ENCODE results near the gene SREBF2. TPM values are rescaled to one million over a fixed set of nuclear protein-coding genes. Genes with fewer than 3 reads are reported as not detected.

The SREBF2 gene
- total and polyA plus RNA-seq, 2 donors (not counting 3 experiments of a cell fraction or from before 2014, with no cell fraction given) = 101 to 136 TPM

- POLR2A ChIA-PET = no interaction called here
- intact Hi-C loops (cut with micrococcal nuclease) = no loop called here
- no peaks in the 10 kb centered on the region for H3K9me3 ChIP-seq (replicated peaks; ENCODE audit: control insufficient read depth, insufficient read depth, low read length)
Observed at GRCh38 chr22:41888627-41889200, 55.8 kb downstream of the SREBF2 start.

More at GRCh38 chr22:41888627-41889200, 55.8 kb downstream of the SREBF2 start:
- Histone ChIP-seq H2AFZ (ENCODE audit: low read depth, low read length) (no peak overlapping the region), H4K20me1 (replicated peaks; ENCODE audit: control insufficient read depth, extremely low read depth, insufficient read depth, low read length) (no peaks in the 10 kb centered on the region), H3K4me3 (replicated peaks in 1 of 3; ENCODE audit: insufficient read depth in 1 of 3, low read depth in 1 of 3, low read length in 3 of 3) (no peak overlapping the region), H3K79me2 (ENCODE audit: control insufficient read depth, insufficient read depth, low read length) (no peaks in the 10 kb centered on the region), H3K27ac (ENCODE audit: insufficient read depth, low read depth, low read length) (no peak overlapping the region), H3K9me1 (replicated peaks; ENCODE audit: control insufficient read depth, extremely low read depth, insufficient read depth, low read length) (no peaks in the 10 kb centered on the region), H3K4me1 (ENCODE audit: control insufficient read depth, extremely low read depth, insufficient read depth, low read length) (no peaks in the 10 kb centered on the region), H3K36me3 (ENCODE audit: control insufficient read depth in 2 of 2, extremely low read depth in 1 of 2, insufficient read depth in 2 of 2, low read length in 2 of 2) (peaks cover 41 to 42% of the 10 kb centered on the region in 2 experiments), H3K9ac (replicated peaks; ENCODE audit: extremely low read depth, insufficient read depth, low read length) (no peak overlapping the region), H3K4me2 (ENCODE audit: insufficient read depth, low read length) (no peak overlapping the region), H3K27me3 (ENCODE audit: control insufficient read depth in 2 of 2, insufficient read depth in 2 of 2, low read length in 2 of 2) (no peaks in the 10 kb centered on the region)
- DNase-seq (ENCODE audit: low read depth, low spot score) (no peak), FAIRE-seq (no peak)
- TF ChIP-seq JUN (IDR thresholded peaks at IDR 0.05; ENCODE audit: borderline replicate concordance, insufficient read depth, insufficient read length, low read depth) (no peak), CTCF (IDR thresholded peaks at IDR 0.05; ENCODE audit: extremely low read depth in 1 of 2, insufficient read depth in 1 of 2, low read depth in 1 of 2, low read length in 2 of 2) (no peak), FOS (IDR thresholded peaks at IDR 0.05; ENCODE audit: borderline replicate concordance, insufficient read depth, low read length) (no peak)
- dilution Hi-C loops (cut with MboI; ENCODE audit: extremely low pct_ligation_motif_present, low sequenced_read_pairs) = no loop called here
- no TSS peak for BruUV-seq (replicated peaks)
- CTCF ChIA-PET = interaction anchor here (1.3 to 2.0 kb wide), 3 partner anchors 37 to 192 kb away, joined by 3 to 4 read pairs (median 3); no protein-coding TSS in a partner anchor

All from endothelial cell of umbilical vein (primary cell).